OCI-LY7 (cell line): ENCODE results near the gene CPB2. TPM values are rescaled to one million over a fixed set of nuclear protein-coding genes. Genes with fewer than 3 reads are reported as not detected.

Experiments used
- BruUV-seq: library from RNA; stranded (reverse); fragments of 400-500 nt; replicated peaks from 2 replicates; lab custom pipeline; 2021; lab: Mats Ljungman, UMichigan
- CTCF ChIA-PET: fragments of 300-600 bp; sonication (Branson Sonifier 250); formaldehyde crosslinking; loops from one replicate; lab custom pipeline; 2022; ENCODE audit warnings: antibody characterized with exemption; ENCODE audit not compliant: unreplicated experiment; lab: Charles Lee
- POLR2A ChIA-PET: fragments of 300-600 bp; sonication (Branson Sonifier 250); formaldehyde crosslinking; loops from one replicate; lab custom pipeline; 2022; ENCODE audit warnings: antibody characterized with exemption; lab: Charles Lee
- DNase-seq: peaks from one replicate; pipeline ENCODE4 v3.0.0-alpha.2; 2015; ENCODE audit warnings: low spot score
- H2AFZ ChIP-seq: fragments of 200-600 bp; sonication (generic), shearing (Covaris generic); 2 replicates; pipeline ENCODE4 v1.6.1; 2014; ENCODE audit warnings: mild to moderate bottlenecking, antibody characterized with exemption, low read length, moderate library complexity
- H3K27ac ChIP-seq: fragments of 200-600 bp; sonication (generic); 2 replicates; pipeline ENCODE4 v1.5.1; 2014; ENCODE audit warnings: mixed run types, low read depth, mild to moderate bottlenecking, moderate library complexity, low read length, inconsistent platforms; ENCODE audit not compliant: poor library complexity, severe bottlenecking
- H3K36me3 ChIP-seq: fragments of 200-600 bp; sonication (generic); 2 replicates; pipeline ENCODE4 v1.6.1; 2014; ENCODE audit warnings: mild to moderate bottlenecking, antibody characterized with exemption, low read length, moderate library complexity, mixed read lengths; ENCODE audit not compliant: insufficient read depth
- H3K4me1 ChIP-seq: fragments of 200-600 bp; sonication (generic); 2 replicates; pipeline ENCODE4 v1.5.1; 2014; ENCODE audit warnings: mild to moderate bottlenecking, low read length; ENCODE audit not compliant: insufficient read depth, poor library complexity, severe bottlenecking
- H3K4me2 ChIP-seq: fragments of 200-600 bp; sonication (generic); 2 replicates; pipeline ENCODE4 v1.6.1; 2014; ENCODE audit warnings: mild to moderate bottlenecking, low read length
- H3K4me3 ChIP-seq: fragments of 200-600 bp; sonication (generic); 2 replicates; pipeline ENCODE4 v1.5.1; 2014; ENCODE audit warnings: mild to moderate bottlenecking, low read depth, low read length; ENCODE audit not compliant: poor library complexity, severe bottlenecking
- H3K79me2 ChIP-seq: fragments of 200-600 bp; sonication (generic); 2 replicates; pipeline ENCODE4 v1.6.1; 2016; ENCODE audit warnings: low read depth, mild to moderate bottlenecking, low read length, moderate library complexity, mixed read lengths; ENCODE audit not compliant: insufficient read depth
- H3K9me2 ChIP-seq: fragments of 200-600 bp; sonication (generic); 2 replicates; pipeline ENCODE4 v1.6.1; 2016; ENCODE audit warnings: mild to moderate bottlenecking, low read length, mixed read lengths; ENCODE audit not compliant: insufficient read depth
- H3K9me3 ChIP-seq: fragments of 200-600 bp; sonication (generic); 2 replicates; pipeline ENCODE4 v1.6.1; 2014; ENCODE audit warnings: mild to moderate bottlenecking, mixed run types, low read length, mixed read lengths
- H4K20me1 ChIP-seq: fragments of 200-600 bp; sonication (generic); 2 replicates; pipeline ENCODE4 v1.6.1; 2014; ENCODE audit warnings: mild to moderate bottlenecking, antibody characterized with exemption, low read length, moderate library complexity, mixed read lengths; ENCODE audit not compliant: insufficient read depth
- CTCF ChIP-seq: fragments of 200-600 bp; sonication (generic); conservative IDR thresholded peaks from 2 replicates; pipeline ENCODE4 v1.5.1; 2014; ENCODE audit warnings: mild to moderate bottlenecking, antibody characterized with exemption, low read length, moderate library complexity, mixed read lengths
- EZH2phosphoT487 ChIP-seq: fragments of 200-600 bp; sonication (generic); IDR thresholded peaks from 2 replicates; pipeline ENCODE4 v1.6.1; 2018; ENCODE audit warnings: low read depth, borderline replicate concordance, mild to moderate bottlenecking, mixed run types, antibody characterized with exemption, low read length, moderate library complexity, mixed read lengths
- intact Hi-C: fragments of 100-400 bp; cut with micrococcal nuclease; formaldehyde crosslinking; loops from one replicate; pipeline ENCODE4 v1.10.0; 2022; ENCODE audit not compliant: unreplicated experiment
- total RNA-seq, 2 experiments: library from RNA; depleted of rRNA in 1 of 2; stranded (reverse); fragments of >200 nt in 1 of 2; shearing (Covaris generic) in 1 of 2; gene quantifications; 2 replicates each; pipeline ENCODE4 v1.2.3, GENCODE V29; 2014 to 2022

CPB2 gene
- total RNA-seq, 2 experiments from 2014 or later = not detected

- no TSS peak for BruUV-seq
- CTCF ChIA-PET = no interaction called here
- Histone ChIP-seq H3K4me2 (no peak overlapping the region), H3K36me3 (peaks cover 37% of the 10 kb centered on the region), H3K4me3 (no peak overlapping the region), H3K9me3 (no peaks in the 10 kb centered on the region), H3K27ac (no peak overlapping the region), H2AFZ (no peak overlapping the region), H3K9me2 (no peaks in the 10 kb centered on the region), H3K79me2 (no peaks in the 10 kb centered on the region; the same call in 1 of the 2 replicates), H3K4me1 (no peaks in the 10 kb centered on the region), H4K20me1 (no peaks in the 10 kb centered on the region)
- no peak for DNase-seq
- TF ChIP-seq CTCF (no peak), EZH2phosphoT487 (no peak)
- intact Hi-C loops = no loop called here
- POLR2A ChIA-PET = no interaction called here
Measured at GRCh38 chr13:46022481-46022880, 82.4 kb downstream of the CPB2 start.

DNA sequence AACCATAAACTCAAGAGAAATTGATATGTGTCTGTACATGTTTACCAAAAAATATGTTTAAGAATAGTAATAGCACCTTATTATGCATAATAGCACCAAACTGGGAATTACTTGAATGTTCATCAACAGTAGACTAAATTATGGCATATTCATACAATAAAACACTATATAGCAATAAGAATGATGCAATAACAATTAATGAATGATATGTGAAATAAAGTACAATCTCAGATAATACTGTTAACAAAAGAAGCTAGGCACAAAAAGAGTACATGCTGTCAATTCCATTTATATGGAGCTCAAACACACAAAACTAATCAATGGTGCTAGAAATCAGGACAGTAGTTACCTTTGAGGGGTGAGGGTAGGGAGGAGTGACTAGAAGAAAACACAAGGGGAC lies 88.6 kb downstream of the CPB2 start:
- Histone ChIP-seq H3K27ac (no peak overlapping the region), H3K79me2 (no peaks in the 10 kb centered on the region), H3K9me3 (no peaks in the 10 kb centered on the region), H3K9me2 (no peaks in the 10 kb centered on the region), H3K4me1 (no peaks in the 10 kb centered on the region), H4K20me1 (no peaks in the 10 kb centered on the region), H3K36me3 (peaks cover 52% of the 10 kb centered on the region), H2AFZ (no peak overlapping the region), H3K4me2 (no peak overlapping the region), H3K4me3 (no peak overlapping the region)
- intact Hi-C loops = no loop called here
- no TSS peak for BruUV-seq
- TF ChIP-seq EZH2phosphoT487 = no peak
- CTCF ChIA-PET = no interaction called here
- POLR2A ChIA-PET = interaction anchor here (0.6 to 0.7 kb wide), 3 partner anchors 51 to 864 kb away, joined by 3 read pairs; no protein-coding TSS in a partner anchor
- DNase-seq = no peak

GRCh38 chr13:46015366-46015765 lies 89.5 kb downstream of the CPB2 start:
- Histone ChIP-seq H3K27ac (no peak overlapping the region), H3K9me3 (no peaks in the 10 kb centered on the region), H3K4me2 (no peak overlapping the region), H3K4me3 (no peak overlapping the region), H3K9me2 (no peaks in the 10 kb centered on the region), H3K79me2 (no peaks in the 10 kb centered on the region), H4K20me1 (no peaks in the 10 kb centered on the region), H2AFZ (no peak overlapping the region), H3K36me3 (peaks cover 58% of the 10 kb centered on the region), H3K4me1 (no peaks in the 10 kb centered on the region)
- intact Hi-C loops = no loop called here
- BruUV-seq = no TSS peak
- no peak for DNase-seq
- TF ChIP-seq CTCF (no peak), EZH2phosphoT487 (no peak)
- POLR2A ChIA-PET = no interaction called here
- CTCF ChIA-PET = no interaction called here
